KMS-11 (cell line): ENCODE measurements around the gene DPYSL3.

Experiments used
- H2AFZ ChIP-seq: fragments of 200-600 bp; sonication (generic); 2 replicates; pipeline ENCODE4 v1.6.1; 2016; ENCODE audit warnings: antibody characterized with exemption, mixed run types, low read depth
- H3K27ac ChIP-seq: fragments of 200-600 bp; sonication (generic); 2 replicates; pipeline ENCODE4 v1.6.1; 2016; ENCODE audit warnings: mild to moderate bottlenecking, mixed run types
- H3K27me3 ChIP-seq: fragments of 200-600 bp; sonication (generic); 2 replicates; pipeline ENCODE4 v1.6.1; 2017; ENCODE audit warnings: mild to moderate bottlenecking, low read depth, mixed run types, moderate library complexity; ENCODE audit not compliant: insufficient read depth
- H3K36me3 ChIP-seq: fragments of 200-600 bp; sonication (generic); 2 replicates; pipeline ENCODE4 v1.6.1; 2017; ENCODE audit warnings: mild to moderate bottlenecking, mixed run types; ENCODE audit not compliant: insufficient read depth
- H3K4me1 ChIP-seq: fragments of 200-600 bp; sonication (generic); 2 replicates; pipeline ENCODE4 v1.6.1; 2016; ENCODE audit warnings: mild to moderate bottlenecking, low read depth, mixed run types; ENCODE audit not compliant: poor library complexity, severe bottlenecking
- H3K4me2 ChIP-seq: fragments of 200-600 bp; sonication (generic); 2 replicates; pipeline ENCODE4 v1.7.0; 2016; ENCODE audit warnings: mild to moderate bottlenecking, mixed run types
- H3K4me3 ChIP-seq: fragments of 200-600 bp; sonication (generic); IDR thresholded peaks from 2 replicates; pipeline ENCODE4 v1.6.1; 2017; ENCODE audit warnings: low read depth, low read length, mixed read lengths; ENCODE audit not compliant: insufficient read depth
- H3K79me2 ChIP-seq: fragments of 200-600 bp; sonication (generic); 2 replicates; pipeline ENCODE4 v1.6.1; 2016; ENCODE audit warnings: low read depth, mixed run types; ENCODE audit not compliant: insufficient read depth
- H3K9ac ChIP-seq: fragments of 200-600 bp; sonication (generic); 2 replicates; pipeline ENCODE4 v1.6.1; 2016; ENCODE audit warnings: mild to moderate bottlenecking, mixed run types
- H4K20me1 ChIP-seq: fragments of 200-600 bp; sonication (generic); 2 replicates; pipeline ENCODE4 v1.6.1; 2016; ENCODE audit warnings: mild to moderate bottlenecking, mixed run types; ENCODE audit not compliant: insufficient read depth
- CTCF ChIP-seq: fragments of 200-600 bp; sonication (generic); conservative IDR thresholded peaks from 2 replicates; pipeline ENCODE4 v1.6.1; 2017; ENCODE audit warnings: low read depth, mild to moderate bottlenecking, antibody characterized with exemption, low read length, moderate library complexity, mixed read lengths

DPYSL3 gene

DNA sequence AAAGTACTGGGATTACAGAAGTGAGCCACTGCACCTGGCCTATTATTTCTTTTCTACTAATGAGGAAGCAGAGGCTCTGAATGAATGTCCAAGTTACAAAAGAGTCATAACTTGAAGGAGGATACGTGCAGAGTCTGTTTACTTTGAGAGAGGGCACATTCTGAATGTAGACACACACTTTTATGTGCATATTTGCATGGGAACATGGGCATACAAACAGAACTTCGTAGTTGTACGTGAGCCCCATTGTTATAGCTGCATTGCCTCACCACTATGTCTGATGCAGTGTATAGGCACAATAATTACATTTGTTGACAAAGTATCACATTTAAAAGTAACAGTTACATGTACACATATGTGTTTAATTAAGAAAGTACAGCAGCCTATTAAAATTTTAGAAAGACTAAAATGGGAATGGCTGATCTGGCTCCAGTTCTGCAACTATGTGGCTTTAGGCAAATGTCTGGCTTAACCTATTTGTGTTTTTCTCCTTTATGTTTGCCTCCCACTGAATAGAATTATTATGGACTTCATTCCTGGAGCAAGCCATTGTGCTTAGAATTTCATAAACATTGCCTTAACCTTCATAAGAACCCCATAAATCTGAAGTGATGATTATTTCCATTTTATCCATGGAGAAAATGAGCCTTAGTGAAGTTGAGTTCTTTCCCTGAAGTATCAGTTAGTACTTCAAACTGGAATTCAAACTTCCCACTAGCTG lies 3.0 kb upstream of the DPYSL3 start:
- Histone ChIP-seq H3K4me1 (no peaks in the 10 kb centered on the region), H3K4me2 (no peak overlapping the region), H3K27me3 (no peaks in the 10 kb centered on the region), H3K36me3 (no peaks in the 10 kb centered on the region), H2AFZ (no peak overlapping the region), H3K79me2 (no peaks in the 10 kb centered on the region), H3K9ac (no peak overlapping the region), H4K20me1 (no peaks in the 10 kb centered on the region), H3K27ac (no peak overlapping the region), H3K4me3 (no peak overlapping the region)
- TF ChIP-seq CTCF = no peak

GRCh38 chr5:147510885-147511284 lies 1.0 kb upstream of the DPYSL3 start:
- no peak overlapping the region for H3K9ac ChIP-seq
- H2AFZ ChIP-seq = no peak overlapping the region
- H3K4me1 ChIP-seq = no peaks in the 10 kb centered on the region
- H3K4me3 ChIP-seq = no peak overlapping the region
- H3K27me3 ChIP-seq = no peaks in the 10 kb centered on the region
- no peak overlapping the region for H3K4me2 ChIP-seq
- H3K36me3 ChIP-seq = no peaks in the 10 kb centered on the region
- H3K79me2 ChIP-seq = no peaks in the 10 kb centered on the region
- H4K20me1 ChIP-seq = no peaks in the 10 kb centered on the region
- no peak overlapping the region for H3K27ac ChIP-seq
- no peak for TF ChIP-seq CTCF

GRCh38 chr5:147509041-147509709 lies 693 bp downstream of the DPYSL3 start:
- Histone ChIP-seq H3K79me2 (no peaks in the 10 kb centered on the region), H3K4me1 (no peaks in the 10 kb centered on the region), H3K36me3 (no peaks in the 10 kb centered on the region), H3K4me3 (no peak overlapping the region), H4K20me1 (no peaks in the 10 kb centered on the region), H3K4me2 (no peak overlapping the region), H3K9ac (no peak overlapping the region), H3K27me3 (no peaks in the 10 kb centered on the region), H3K27ac (no peak overlapping the region), H2AFZ (no peak overlapping the region)
- no peak for TF ChIP-seq CTCF

GRCh38 chr5:147508711-147509040 lies 1.2 kb downstream of the DPYSL3 start:
- no peak for TF ChIP-seq CTCF
- no peak overlapping the region for H2AFZ ChIP-seq
- no peak overlapping the region for H3K4me2 ChIP-seq
- no peaks in the 10 kb centered on the region for H3K79me2 ChIP-seq
- H3K4me1 ChIP-seq = no peaks in the 10 kb centered on the region
- no peak overlapping the region for H3K9ac ChIP-seq
- no peaks in the 10 kb centered on the region for H3K36me3 ChIP-seq
- H3K27ac ChIP-seq = no peak overlapping the region
- H3K27me3 ChIP-seq = no peaks in the 10 kb centered on the region
- H3K4me3 ChIP-seq = no peak overlapping the region
- H4K20me1 ChIP-seq = no peaks in the 10 kb centered on the region
